Mesenchymal stem cell (in vitro differentiated cells and primary cell): ENCODE data around the gene TENM3.

Experiments used
- DNase-seq: peaks from one replicate; pipeline ENCODE4 v3.0.0-alpha.2; 2013
- H2AFZ ChIP-seq: one replicate; pipeline ENCODE4 v1.6.1; 2013; ENCODE audit warnings: low read depth, mild to moderate bottlenecking, control low read depth, inconsistent platforms, low read length, moderate library complexity
- H2AK5ac ChIP-seq: 2 replicates; pipeline ENCODE4 v1.6.1; 2013; ENCODE audit warnings: low read length, moderate library complexity, mild to moderate bottlenecking, inconsistent platforms; ENCODE audit not compliant: severe bottlenecking
- H2BK120ac ChIP-seq: one replicate; pipeline ENCODE4 v1.6.1; 2013; ENCODE audit warnings: low read depth, mild to moderate bottlenecking, inconsistent platforms, low read length, moderate library complexity
- H2BK12ac ChIP-seq, 2 experiments: one replicate each; pipeline ENCODE4 v1.6.1; 2013; ENCODE audit warnings: inconsistent platforms in 2 of 2, low read length in 2 of 2, mild to moderate bottlenecking in 2 of 2, moderate library complexity in 2 of 2, control low read depth in 1 of 2
- H2BK15ac ChIP-seq: one replicate; pipeline ENCODE4 v1.6.1; 2013; ENCODE audit warnings: mild to moderate bottlenecking, low read depth, inconsistent platforms; ENCODE audit not compliant: poor library complexity, severe bottlenecking
- H2BK5ac ChIP-seq: 2 replicates; pipeline ENCODE4 v1.6.1; 2013; ENCODE audit warnings: low read depth, mild to moderate bottlenecking, low read length, control low read depth, inconsistent platforms; ENCODE audit not compliant: poor library complexity, severe bottlenecking
- H3K14ac ChIP-seq, 2 experiments: one replicate each; pipeline ENCODE4 v1.6.1; 2013; ENCODE audit warnings: inconsistent platforms in 2 of 2, low read length in 2 of 2, control low read depth in 1 of 2, mild to moderate bottlenecking in 1 of 2, moderate library complexity in 1 of 2
- H3K18ac ChIP-seq, 2 experiments: one replicate each; pipeline ENCODE4 v1.6.1; 2013; ENCODE audit warnings: inconsistent platforms in 2 of 2, low read length in 2 of 2, control low read depth in 1 of 2, low read depth in 1 of 2, mild to moderate bottlenecking in 1 of 2
- H3K23ac ChIP-seq, 2 experiments: one replicate each; pipeline ENCODE4 v1.6.1; 2013; ENCODE audit warnings: inconsistent platforms in 2 of 2, low read length in 2 of 2, mild to moderate bottlenecking in 2 of 2, moderate library complexity in 2 of 2, control low read depth in 1 of 2
- H3K27ac ChIP-seq: 2 replicates; pipeline ENCODE4 v1.5.1; 2013; ENCODE audit warnings: mild to moderate bottlenecking, moderate library complexity, low read length, control low read depth, inconsistent platforms; ENCODE audit not compliant: poor library complexity, severe bottlenecking
- H3K27me3 ChIP-seq, 2 experiments: 2 replicates each; pipeline versions ENCODE4 v1.6.1 to v1.7.0; 2013; ENCODE audit warnings: low read length in 2 of 2, mild to moderate bottlenecking in 2 of 2, moderate library complexity in 2 of 2, control low read depth in 1 of 2, inconsistent platforms in 1 of 2; ENCODE audit not compliant: control insufficient read depth in 1 of 2, insufficient read depth in 1 of 2
- H3K36me3 ChIP-seq, 2 experiments: 2 replicates each; pipeline versions ENCODE4 v1.6.1 to v1.7.0; 2013; ENCODE audit warnings: low read length in 2 of 2, control low read depth in 1 of 2, inconsistent platforms in 1 of 2, low read depth in 1 of 2, mild to moderate bottlenecking in 1 of 2; ENCODE audit not compliant: insufficient read depth in 2 of 2, control insufficient read depth in 1 of 2
- H3K4ac ChIP-seq, 2 experiments: one replicate each; pipeline ENCODE4 v1.6.1; 2013; ENCODE audit warnings: inconsistent platforms in 2 of 2, low read length in 2 of 2, mild to moderate bottlenecking in 2 of 2, moderate library complexity in 2 of 2, control low read depth in 1 of 2, low read depth in 1 of 2
- H3K4me1 ChIP-seq: 2 replicates; pipeline ENCODE4 v1.6.1; 2013; ENCODE audit warnings: low read depth, low read length, control low read depth; ENCODE audit not compliant: control insufficient read depth, insufficient read depth
- H3K4me2 ChIP-seq: 2 replicates; pipeline ENCODE4 v1.6.1; 2013; ENCODE audit warnings: low read length, mild to moderate bottlenecking, inconsistent platforms; ENCODE audit not compliant: poor library complexity, severe bottlenecking
- H3K4me3 ChIP-seq, 2 experiments: 2 replicates each; pipeline versions ENCODE4 v1.5.1 to v1.7.0; 2013; ENCODE audit warnings: low read length in 2 of 2, mild to moderate bottlenecking in 2 of 2, control low read depth in 1 of 2, low read depth in 1 of 2; ENCODE audit not compliant: insufficient read depth in 1 of 2
- H3K79me1 ChIP-seq: replicated peaks from 2 replicates; pipeline ENCODE4 v1.6.1; 2013; ENCODE audit warnings: mild to moderate bottlenecking, control low read depth, low read length, inconsistent platforms; ENCODE audit not compliant: poor library complexity, severe bottlenecking
- H3K9ac ChIP-seq: 2 replicates; pipeline ENCODE4 v1.7.0; 2013; ENCODE audit warnings: mild to moderate bottlenecking, low read length, moderate library complexity
- H3K9me3 ChIP-seq: 2 replicates; pipeline ENCODE4 v1.7.0; 2013; ENCODE audit warnings: mild to moderate bottlenecking, low read length; ENCODE audit not compliant: control insufficient read depth
- H4K8ac ChIP-seq: one replicate; pipeline ENCODE4 v1.6.1; 2013; ENCODE audit warnings: inconsistent platforms, mild to moderate bottlenecking, low read length, moderate library complexity
- H4K91ac ChIP-seq: one replicate; pipeline ENCODE4 v1.6.1; 2013; ENCODE audit warnings: mild to moderate bottlenecking, low read length, inconsistent platforms
- WGBS: methylation state at CpG from one replicate; pipeline ENCODE4 v1.1.7; 2013; ENCODE audit warnings: mixed read lengths; 5-methylcytosine and 5-hydroxymethylcytosine counted together

Gene TENM3

DNA sequence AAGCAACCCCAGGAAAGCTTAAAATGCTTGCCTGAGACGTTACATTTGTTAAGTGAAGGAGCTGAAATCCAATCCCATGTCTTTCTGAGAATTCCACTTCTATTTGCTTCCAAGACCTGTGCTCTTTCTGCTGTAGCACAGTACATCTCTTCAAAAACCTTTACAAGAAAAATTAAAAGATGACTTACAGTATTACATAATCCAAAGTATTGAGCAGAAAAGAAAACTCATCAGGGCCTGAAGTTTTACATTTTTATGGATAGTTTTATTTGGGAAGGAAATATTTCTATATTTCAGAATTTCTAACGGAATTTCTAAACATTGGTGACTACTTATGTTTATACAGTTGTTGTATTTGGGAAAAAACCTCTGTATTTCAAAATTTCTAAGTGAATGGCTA lies 276.3 kb downstream of the TENM3 start:
- no peak overlapping the region for H3K27ac ChIP-seq
- no peak overlapping the region for H3K18ac ChIP-seq
- no peak for DNase-seq
- no peaks in the 10 kb centered on the region for H3K36me3 ChIP-seq
- H3K4me3 ChIP-seq, result no peak overlapping the region
- H4K8ac ChIP-seq, result no peak overlapping the region
- no peak overlapping the region for H3K4ac ChIP-seq
- no peak overlapping the region for H2BK15ac ChIP-seq
- no peaks in the 10 kb centered on the region for H3K9me3 ChIP-seq
- no peak overlapping the region for H2BK12ac ChIP-seq
- H2AK5ac ChIP-seq, result no peak overlapping the region
- H2BK5ac ChIP-seq, result no peak overlapping the region
- H3K27me3 ChIP-seq, result no peaks in the 10 kb centered on the region
- H2BK120ac ChIP-seq, result no peak overlapping the region
- no peak overlapping the region for H3K23ac ChIP-seq
- H3K79me1 ChIP-seq, result peaks cover 9% of the 10 kb centered on the region
- no peak overlapping the region for H3K14ac ChIP-seq
- WGBS, result 63% methylated on average over 1 of the region's 2 CpGs
- H2AFZ ChIP-seq, result no peak overlapping the region
- H3K4me2 ChIP-seq, result no peak overlapping the region
- H3K4me1 ChIP-seq, result no peaks in the 10 kb centered on the region
- H3K9ac ChIP-seq, result no peak overlapping the region
- H4K91ac ChIP-seq, result no peak overlapping the region

DNA sequence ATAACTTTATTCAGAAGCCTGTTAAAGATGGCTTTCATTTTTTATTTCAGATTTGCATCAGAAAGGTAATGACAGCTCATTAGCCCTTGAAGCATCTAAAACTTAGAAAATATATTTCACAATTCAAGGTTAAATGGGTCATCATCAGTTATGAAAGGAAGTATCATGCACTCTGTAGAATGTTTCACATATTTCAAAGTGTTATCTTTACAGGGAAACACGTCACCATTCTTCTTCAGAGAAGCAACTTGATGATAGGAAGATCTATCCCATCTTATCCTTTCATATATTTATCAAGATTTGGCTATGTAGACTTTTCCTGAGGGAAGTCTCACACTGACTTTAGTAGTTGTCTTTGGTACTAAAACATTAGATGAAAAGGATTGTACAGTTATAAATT lies 277.8 kb downstream of the TENM3 start:
- Histone ChIP-seq H2BK15ac (no peak overlapping the region), H2BK5ac (no peak overlapping the region), H3K4me3 (no peak overlapping the region), H2AK5ac (no peak overlapping the region), H2BK12ac (no peak overlapping the region), H3K79me1 (peaks cover 13% of the 10 kb centered on the region), H3K18ac (no peak overlapping the region), H3K36me3 (no peaks in the 10 kb centered on the region), H4K91ac (no peak overlapping the region), H3K4me2 (no peak overlapping the region), H2AFZ (no peak overlapping the region), H3K27ac (no peak overlapping the region), H2BK120ac (no peak overlapping the region), H3K14ac (no peak overlapping the region), H3K9ac (no peak overlapping the region), H4K8ac (no peak overlapping the region), H3K27me3 (no peaks in the 10 kb centered on the region), H3K4ac (no peak overlapping the region), H3K23ac (no peak overlapping the region), H3K4me1 (no peaks in the 10 kb centered on the region), H3K9me3 (no peaks in the 10 kb centered on the region)
- DNase-seq, result no peak
- no CpG with 5 or more reads among the region's 1 CpG for WGBS

DNA sequence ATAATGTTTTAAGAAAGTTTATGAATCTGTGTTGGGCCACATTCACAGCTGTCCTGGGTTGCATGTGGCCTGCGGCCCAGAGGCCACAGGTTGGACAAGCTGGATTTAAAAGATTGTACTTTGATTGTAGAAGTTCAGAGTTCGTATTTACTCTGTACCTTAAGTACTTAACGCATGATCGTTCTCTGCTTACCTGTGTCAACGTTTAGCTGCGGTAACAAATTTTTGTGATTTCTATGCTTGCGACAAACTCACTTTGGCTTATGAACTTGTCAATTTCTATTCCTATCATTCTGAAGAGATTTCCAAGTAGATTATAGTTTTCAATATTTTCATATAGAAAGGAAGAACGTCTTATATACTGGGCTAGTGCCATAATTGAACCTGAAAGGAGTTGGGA lies 285.6 kb downstream of the TENM3 start:
- 92% methylated on average over 6 of the region's 8 CpGs for WGBS
- no peak overlapping the region for H3K4me3 ChIP-seq
- no peak overlapping the region for H3K18ac ChIP-seq
- no peak overlapping the region for H4K91ac ChIP-seq
- no peak overlapping the region for H2BK120ac ChIP-seq
- no peak overlapping the region for H3K23ac ChIP-seq
- no peaks in the 10 kb centered on the region for H3K27me3 ChIP-seq
- H2BK15ac ChIP-seq, result no peak overlapping the region
- H3K14ac ChIP-seq, result no peak overlapping the region
- H3K79me1 ChIP-seq, result peaks cover 30% of the 10 kb centered on the region
- no peak overlapping the region for H4K8ac ChIP-seq
- no peak overlapping the region for H2BK12ac ChIP-seq
- H2BK5ac ChIP-seq, result no peak overlapping the region
- no peaks in the 10 kb centered on the region for H3K9me3 ChIP-seq
- no peaks in the 10 kb centered on the region for H3K36me3 ChIP-seq
- H2AFZ ChIP-seq, result no peak overlapping the region
- no peak for DNase-seq
- no peak overlapping the region for H3K27ac ChIP-seq
- H3K4me1 ChIP-seq, result peaks cover 4% of the 10 kb centered on the region
- no peak overlapping the region for H2AK5ac ChIP-seq
- no peak overlapping the region for H3K4me2 ChIP-seq
- H3K9ac ChIP-seq, result no peak overlapping the region
- H3K4ac ChIP-seq, result no peak overlapping the region

DNA sequence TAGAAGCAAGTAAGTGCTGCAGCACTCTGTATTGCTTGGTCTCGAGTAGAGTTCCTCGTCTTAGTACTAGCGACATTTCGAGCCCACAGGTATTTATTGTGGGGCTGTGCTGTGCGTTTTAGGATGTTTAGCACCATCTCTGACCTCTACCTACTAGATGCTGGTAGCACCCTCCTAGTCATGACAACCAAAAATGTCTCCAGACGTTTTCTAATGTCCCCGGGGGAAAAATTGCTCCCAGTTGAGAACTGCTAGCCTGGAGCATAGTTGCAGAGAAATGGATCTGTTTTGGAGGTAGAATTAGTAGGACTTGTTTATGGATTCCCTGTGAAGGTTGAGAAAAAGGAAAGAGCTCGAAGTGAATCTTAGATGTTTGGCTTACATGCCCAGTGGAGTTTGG lies 287.2 kb downstream of the TENM3 start:
- H3K27me3 ChIP-seq, result no peaks in the 10 kb centered on the region
- no peak overlapping the region for H4K91ac ChIP-seq
- H3K36me3 ChIP-seq, result no peaks in the 10 kb centered on the region
- no peak overlapping the region for H2BK5ac ChIP-seq
- DNase-seq, result no peak
- H3K4ac ChIP-seq, result no peak overlapping the region
- H2AK5ac ChIP-seq, result no peak overlapping the region
- no peak overlapping the region for H3K4me3 ChIP-seq
- H3K18ac ChIP-seq, result no peak overlapping the region
- H2BK12ac ChIP-seq, result no peak overlapping the region
- no peak overlapping the region for H3K14ac ChIP-seq
- no peak overlapping the region for H3K23ac ChIP-seq
- no peak overlapping the region for H3K27ac ChIP-seq
- H3K4me1 ChIP-seq, result peaks cover 4% of the 10 kb centered on the region
- H3K9ac ChIP-seq, result no peak overlapping the region
- no peak overlapping the region for H4K8ac ChIP-seq
- 89% methylated on average over 8 of the region's 8 CpGs for WGBS
- no peak overlapping the region for H2BK120ac ChIP-seq
- no peak overlapping the region for H2BK15ac ChIP-seq
- no peaks in the 10 kb centered on the region for H3K9me3 ChIP-seq
- no peak overlapping the region for H2AFZ ChIP-seq
- no peak overlapping the region for H3K4me2 ChIP-seq
- peaks cover 25% of the 10 kb centered on the region for H3K79me1 ChIP-seq
